ENCODE results near the gene BPI.
"Not testable (repeated sequence)": the region's sequence is repeated elsewhere in the genome, so short reads cannot be mapped to it uniquely, and the experiment has no call there.

The BPI gene

GRCh38 chr20:38373231-38373867 lies 69.4 kb downstream of the BPI start:
- DNase-seq: no peak

DNA sequence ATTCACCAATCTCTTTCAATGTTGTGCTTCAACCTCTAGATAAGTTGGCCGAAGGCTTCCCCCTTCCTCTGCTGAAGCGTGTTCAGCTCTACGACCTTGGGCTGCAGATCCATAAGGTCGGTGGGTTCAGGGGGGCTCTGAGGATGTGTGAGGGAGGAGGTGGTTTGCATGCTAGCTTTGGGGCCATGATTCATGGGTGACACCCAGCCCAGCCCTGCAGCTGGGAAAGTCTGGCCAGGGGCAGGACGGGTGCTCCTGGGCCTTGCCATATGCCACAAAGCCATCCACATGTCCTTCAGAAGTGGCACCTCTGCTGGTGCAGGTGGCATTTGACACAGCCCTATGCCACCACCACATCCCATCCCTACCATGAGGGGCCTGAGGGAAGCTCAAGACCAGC lies 69.9 kb downstream of the BPI start:
- DNase-seq: no peak

DNA sequence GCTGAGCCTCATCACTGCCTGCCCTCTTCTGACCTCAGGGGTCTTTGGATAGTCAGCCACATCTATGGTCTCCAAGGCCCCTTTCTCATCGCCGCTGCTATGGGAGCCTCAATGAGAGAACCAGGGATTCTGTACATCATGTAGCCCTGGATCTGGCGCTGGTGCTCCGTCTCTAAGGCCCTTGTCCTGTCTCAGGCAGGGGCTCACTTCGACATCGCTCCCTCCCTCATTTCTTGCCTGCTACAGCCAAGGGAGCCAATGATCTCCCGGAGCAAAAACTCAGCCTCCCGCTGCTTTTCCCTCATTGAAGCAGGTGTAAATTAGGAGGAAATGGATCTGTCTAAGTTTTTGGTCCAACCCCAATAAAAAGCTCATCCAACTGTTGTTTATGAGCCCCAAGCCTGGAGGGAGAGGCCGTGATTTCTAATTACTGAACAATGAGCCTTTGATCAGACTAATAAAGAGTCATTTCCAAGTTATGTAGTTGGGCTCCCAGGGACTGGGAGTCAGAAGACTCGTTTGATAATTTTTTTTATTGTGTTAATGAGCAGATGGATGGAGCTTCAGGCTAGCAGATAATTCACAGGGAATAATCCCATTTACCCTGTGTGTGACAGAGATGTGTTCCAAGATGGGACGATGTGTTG lies 73.2 kb downstream of the BPI start:
- no peak for DNase-seq

DNA sequence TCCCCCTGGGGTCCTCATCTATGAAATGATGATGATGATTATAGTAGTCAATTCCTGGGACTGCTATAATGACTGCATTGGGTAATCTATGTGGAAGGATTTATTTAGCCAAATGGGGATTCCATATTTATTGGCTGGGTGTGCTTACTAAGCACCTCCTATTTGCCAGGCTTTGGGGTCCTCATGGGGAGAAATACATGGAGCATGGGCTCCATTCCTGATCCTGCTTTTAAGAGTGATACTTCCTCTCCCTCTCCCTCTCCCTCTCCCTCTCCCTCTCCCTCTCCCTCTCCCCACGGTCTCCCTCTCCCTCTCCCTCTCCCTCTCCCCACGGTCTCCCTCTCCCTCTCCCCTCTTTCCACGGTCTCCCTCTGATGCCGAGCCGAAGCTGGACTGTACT lies 73.9 kb downstream of the BPI start:
- not testable (repeated sequence) for DNase-seq

- no peak for DNase-seq
Measured at GRCh38 chr20:38383147-38383546, 79.2 kb downstream of the BPI start.

DNA sequence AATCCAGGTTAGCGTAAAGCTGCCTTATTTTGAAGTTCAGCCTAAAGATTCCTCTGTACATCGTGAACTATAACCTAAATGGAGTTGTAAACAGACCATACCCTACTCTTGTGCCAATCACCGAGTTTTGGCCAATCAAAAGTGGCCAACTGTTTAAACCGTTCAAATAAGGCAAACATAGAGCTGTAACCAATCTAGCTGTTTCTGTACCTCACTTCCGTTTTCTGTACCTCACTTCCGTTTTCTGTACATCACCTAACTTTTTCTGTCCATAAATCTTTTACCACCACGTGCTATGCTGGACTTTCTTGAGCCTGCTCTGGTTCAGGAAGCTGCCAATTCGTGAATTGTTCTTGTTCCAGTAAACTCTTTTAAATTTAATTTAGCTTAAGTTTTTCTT lies 82.0 kb downstream of the BPI start:
- no peak for DNase-seq

- DNase-seq: no peak
Measured at GRCh38 chr20:38386851-38387250, 82.9 kb downstream of the BPI start.

Data from NCI-H69 (cell line).